Esophagus muscularis mucosa (tissue), 4 donors: ENCODE data around the gene GABARAPL2.

Source experiments
- EP300 ChIP-seq: sonication (generic); formaldehyde crosslinking; IDR thresholded peaks from one replicate; pipeline ENCODE4 v1.6.1; 2017; ENCODE audit warnings: antibody characterized with exemption
- POLR2A ChIP-seq: fragments of 450-650 bp; IDR thresholded peaks from one replicate; pipeline ENCODE4 v1.6.1; 2017; ENCODE audit warnings: antibody characterized with exemption, moderate library complexity, mild to moderate bottlenecking, low read depth
- POLR2AphosphoS5 ChIP-seq, 2 donors: sonication (generic); formaldehyde crosslinking; IDR thresholded peaks; one replicate each; pipeline ENCODE4 v1.6.1; 2017; ENCODE audit warnings: antibody characterized with exemption in 2 of 2
- TF ChIP-seq, protein P1 (sequence below), 3 experiments: fragments of 200-600 bp in 2 of 3; fragments of 450-650 bp in 1 of 3; sonication (generic) in 2 of 3; IDR thresholded peaks; one replicate each; pipeline ENCODE4 v1.5.1; 2017 to 2019; ENCODE audit warnings: antibody characterized with exemption in 3 of 3, mild to moderate bottlenecking in 2 of 3, moderate library complexity in 1 of 3

DNA sequence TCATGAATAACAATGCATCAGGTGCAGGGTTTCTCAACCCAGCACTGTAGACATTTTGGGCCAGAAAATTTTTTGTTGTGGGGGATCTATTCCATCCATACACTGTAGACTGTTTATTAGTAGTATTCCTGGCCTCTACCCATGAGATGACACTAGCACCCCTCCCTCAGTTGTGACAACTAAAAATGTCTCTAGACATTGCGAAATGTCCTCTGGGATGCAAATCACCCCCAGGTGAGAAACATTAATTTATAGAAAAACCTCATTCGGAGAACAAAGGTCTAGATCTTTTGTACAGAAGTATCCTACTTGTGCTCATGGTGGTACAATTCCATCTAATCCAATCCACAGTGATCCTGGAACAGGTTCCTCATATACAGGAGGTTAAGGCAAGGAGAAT lies 52.6 kb downstream of the GABARAPL2 start:
- TF ChIP-seq, protein P1, sequence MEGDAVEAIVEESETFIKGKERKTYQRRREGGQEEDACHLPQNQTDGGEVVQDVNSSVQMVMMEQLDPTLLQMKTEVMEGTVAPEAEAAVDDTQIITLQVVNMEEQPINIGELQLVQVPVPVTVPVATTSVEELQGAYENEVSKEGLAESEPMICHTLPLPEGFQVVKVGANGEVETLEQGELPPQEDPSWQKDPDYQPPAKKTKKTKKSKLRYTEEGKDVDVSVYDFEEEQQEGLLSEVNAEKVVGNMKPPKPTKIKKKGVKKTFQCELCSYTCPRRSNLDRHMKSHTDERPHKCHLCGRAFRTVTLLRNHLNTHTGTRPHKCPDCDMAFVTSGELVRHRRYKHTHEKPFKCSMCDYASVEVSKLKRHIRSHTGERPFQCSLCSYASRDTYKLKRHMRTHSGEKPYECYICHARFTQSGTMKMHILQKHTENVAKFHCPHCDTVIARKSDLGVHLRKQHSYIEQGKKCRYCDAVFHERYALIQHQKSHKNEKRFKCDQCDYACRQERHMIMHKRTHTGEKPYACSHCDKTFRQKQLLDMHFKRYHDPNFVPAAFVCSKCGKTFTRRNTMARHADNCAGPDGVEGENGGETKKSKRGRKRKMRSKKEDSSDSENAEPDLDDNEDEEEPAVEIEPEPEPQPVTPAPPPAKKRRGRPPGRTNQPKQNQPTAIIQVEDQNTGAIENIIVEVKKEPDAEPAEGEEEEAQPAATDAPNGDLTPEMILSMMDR (IDR thresholded peaks at IDR 0.05): no peak
- TF ChIP-seq EP300 (no peak), POLR2AphosphoS5 (IDR thresholded peaks at IDR 0.05) (no peak), POLR2A (no peak)
